IMR-90 (cell line): ENCODE data around the gene RTL1. TPM values are rescaled to one million over a fixed set of nuclear protein-coding genes. Genes with fewer than 3 reads are reported as not detected.

Experiments used
- ATAC-seq: fragments of 200-7000 bp; cut with Tn5 transposase; 2 replicates; pipeline ENCODE4 v1.9.1; 2020; ENCODE audit warnings: low read depth, mild to moderate bottlenecking, moderate library complexity
- BruUV-seq: library from RNA; stranded (reverse); fragments of 400-500 nt; replicated peaks from 2 replicates; lab custom pipeline; 2021; lab: Mats Ljungman, UMichigan
- CTCF ChIA-PET: fragments of 300-600 bp; formaldehyde crosslinking; extraction: SDS; loops from one replicate; lab custom pipeline; 2021; ENCODE audit warnings: antibody characterized with exemption; lab: Yijun Ruan, JAX
- POLR2A ChIA-PET: fragments of 300-600 bp; sonication (Branson Sonifier 250); formaldehyde crosslinking; loops from one replicate; lab custom pipeline; 2022; ENCODE audit warnings: antibody characterized with exemption; ENCODE audit not compliant: unreplicated experiment; lab: Charles Lee
- DNase-seq: peaks from one replicate; pipeline ENCODE4 v3.0.0; 2013
- H2AFZ ChIP-seq: replicated peaks from 2 replicates; pipeline ENCODE3; 2013; ENCODE audit warnings: low read length, mild to moderate bottlenecking; ENCODE audit not compliant: poor library complexity
- H2AK5ac ChIP-seq: 2 replicates; pipeline ENCODE4 v1.6.1; 2013; ENCODE audit warnings: low read depth, low read length, inconsistent platforms
- H2AK9ac ChIP-seq: replicated peaks from 2 replicates; pipeline ENCODE3; 2013; ENCODE audit warnings: mild to moderate bottlenecking, low read depth, low read length, moderate library complexity; ENCODE audit not compliant: poor library complexity
- H2BK120ac ChIP-seq: 2 replicates; pipeline ENCODE4 v1.6.1; 2013; ENCODE audit warnings: low read depth, low read length, inconsistent platforms
- H2BK15ac ChIP-seq: 3 replicates; pipeline ENCODE4 v1.6.1; 2013; ENCODE audit warnings: low read depth, low read length, inconsistent platforms
- H2BK20ac ChIP-seq: 2 replicates; pipeline ENCODE4 v1.6.1; 2013; ENCODE audit warnings: low read depth, mild to moderate bottlenecking, inconsistent platforms, low read length, moderate library complexity
- H2BK5ac ChIP-seq: 2 replicates; pipeline ENCODE4 v1.6.1; 2013; ENCODE audit warnings: mild to moderate bottlenecking, low read depth, low read length, inconsistent platforms; ENCODE audit not compliant: poor library complexity, severe bottlenecking
- H3K14ac ChIP-seq: replicated peaks from 2 replicates; pipeline ENCODE4 v1.6.1; 2013; ENCODE audit warnings: low read depth, low read length, inconsistent platforms
- H3K18ac ChIP-seq: 2 replicates; pipeline ENCODE4 v1.6.1; 2013; ENCODE audit warnings: low read depth, low read length, control low read depth
- H3K23ac ChIP-seq: 2 replicates; pipeline ENCODE4 v1.6.1; 2013; ENCODE audit warnings: low read depth, low read length, inconsistent platforms
- H3K27ac ChIP-seq: 2 replicates; pipeline ENCODE4 v1.5.1; 2013; ENCODE audit warnings: mild to moderate bottlenecking, control low read depth, low read length; ENCODE audit not compliant: insufficient read depth
- H3K27me3 ChIP-seq: 2 replicates; pipeline ENCODE4 v1.6.1; 2013; ENCODE audit warnings: low read length; ENCODE audit not compliant: control insufficient read depth, insufficient read depth
- H3K36me3 ChIP-seq: 2 replicates; pipeline ENCODE4 v1.6.1; 2013; ENCODE audit warnings: low read length, mixed read lengths; ENCODE audit not compliant: control insufficient read depth, insufficient read depth
- H3K4ac ChIP-seq: 2 replicates; pipeline ENCODE4 v1.6.1; 2013; ENCODE audit warnings: low read depth, low read length, inconsistent platforms
- H3K4me1 ChIP-seq: 2 replicates; pipeline ENCODE4 v1.6.1; 2013; ENCODE audit warnings: low read length, mixed read lengths; ENCODE audit not compliant: control insufficient read depth, insufficient read depth
- H3K4me2 ChIP-seq: 2 replicates; pipeline ENCODE4 v1.6.1; 2013; ENCODE audit warnings: low read depth, mild to moderate bottlenecking, control low read depth, low read length, moderate library complexity
- H3K4me3 ChIP-seq: 2 replicates; pipeline ENCODE4 v1.5.1; 2013; ENCODE audit warnings: low read depth, mild to moderate bottlenecking, control low read depth, low read length, moderate library complexity; ENCODE audit not compliant: insufficient read depth
- H3K56ac ChIP-seq: 2 replicates; pipeline ENCODE4 v1.6.1; 2013; ENCODE audit warnings: low read length, inconsistent platforms; ENCODE audit not compliant: insufficient read depth; ENCODE audit errors: extremely low read depth
- H3K79me1 ChIP-seq, 2 experiments: 2 replicates each; pipeline ENCODE4 v1.6.1; 2013; ENCODE audit warnings: low read length in 2 of 2, inconsistent platforms in 1 of 2, low read depth in 1 of 2
- H3K9ac ChIP-seq: 2 replicates; pipeline ENCODE4 v1.6.1; 2013; ENCODE audit warnings: low read depth, low read length, control low read depth
- H3K9me1 ChIP-seq: 2 replicates; pipeline ENCODE4 v1.6.1; 2013; ENCODE audit warnings: low read length, inconsistent platforms; ENCODE audit not compliant: insufficient read depth
- H3K9me3 ChIP-seq: 2 replicates; pipeline ENCODE4 v1.6.1; 2013; ENCODE audit warnings: low read length; ENCODE audit not compliant: control insufficient read depth, insufficient read depth
- H4K20me1 ChIP-seq: 2 replicates; pipeline ENCODE4 v1.6.1; 2013; ENCODE audit warnings: low read length, inconsistent platforms; ENCODE audit not compliant: insufficient read depth
- H4K5ac ChIP-seq: 2 replicates; pipeline ENCODE4 v1.6.1; 2013; ENCODE audit warnings: mild to moderate bottlenecking, low read depth, low read length, control low read depth
- H4K8ac ChIP-seq, 2 experiments: 2 replicates each; pipeline ENCODE4 v1.6.1; 2013; ENCODE audit warnings: low read depth in 2 of 2, low read length in 2 of 2, control low read depth in 1 of 2, inconsistent platforms in 1 of 2
- H4K91ac ChIP-seq: 2 replicates; pipeline ENCODE4 v1.6.1; 2013; ENCODE audit warnings: low read depth, low read length, inconsistent platforms; ENCODE audit not compliant: insufficient read depth
- BHLHE40 ChIP-seq: fragments of 150-350 bp; IDR thresholded peaks from 2 replicates; pipeline ENCODE4 v1.6.1; 2016; ENCODE audit warnings: mild to moderate bottlenecking, low read depth, low read length
- SMC3 ChIP-seq: fragments of 150-350 bp; IDR thresholded peaks from 2 replicates; pipeline ENCODE4 v1.6.1; 2016; ENCODE audit warnings: low read depth, mild to moderate bottlenecking, antibody characterized with exemption, low read length, moderate library complexity
- WGBS, 2 experiments: methylation state at CpG; one replicate each; pipeline versions ENCODE4 v1.1.5 to v1.1.7; 2013; ENCODE audit warnings: missing lambda C conversion rate in 2 of 2; ENCODE audit not compliant: insufficient read length in 1 of 2; ENCODE audit errors: extremely low coverage in 2 of 2; 5-methylcytosine and 5-hydroxymethylcytosine counted together
- dilution Hi-C: fragments of 300-500 bp; cut with HindIII; formaldehyde crosslinking; loops from one replicate; pipeline ENCODE4 v1.14.3; 2018; ENCODE audit warnings: low sequenced_read_pairs; ENCODE audit not compliant: unreplicated experiment
- in situ Hi-C: fragments of 300-500 bp; cut with MboI; formaldehyde crosslinking; loops from 3 replicates; pipeline ENCODE4 v1.14.3; 2019; ENCODE audit warnings: low sequenced_read_pairs, inconsistent platforms, mixed read lengths
- intact Hi-C: fragments of 100-400 bp; cut with micrococcal nuclease; formaldehyde crosslinking; loops from 2 replicates; pipeline ENCODE4 v1.10.0; 2022
- polyA plus RNA-seq, 3 experiments: library from polyadenylated mRNA; depleted of rRNA; stranded (reverse); fragments of >200 nt; gene quantifications; 2 replicates each; pipeline ENCODE4 v1.2.3, GENCODE V29; 2012; ENCODE audit warnings: low replicate concordance in 1 of 3
- total RNA-seq: library from RNA; depleted of rRNA; stranded (reverse); fragments of >200 nt; gene quantifications from 2 replicates; pipeline ENCODE4 v1.2.3, GENCODE V29; 2012

RTL1 gene
- total and polyA plus RNA-seq, 2 of the 4 experiments (the other 2 are of a cell fraction) = not detected

DNA sequence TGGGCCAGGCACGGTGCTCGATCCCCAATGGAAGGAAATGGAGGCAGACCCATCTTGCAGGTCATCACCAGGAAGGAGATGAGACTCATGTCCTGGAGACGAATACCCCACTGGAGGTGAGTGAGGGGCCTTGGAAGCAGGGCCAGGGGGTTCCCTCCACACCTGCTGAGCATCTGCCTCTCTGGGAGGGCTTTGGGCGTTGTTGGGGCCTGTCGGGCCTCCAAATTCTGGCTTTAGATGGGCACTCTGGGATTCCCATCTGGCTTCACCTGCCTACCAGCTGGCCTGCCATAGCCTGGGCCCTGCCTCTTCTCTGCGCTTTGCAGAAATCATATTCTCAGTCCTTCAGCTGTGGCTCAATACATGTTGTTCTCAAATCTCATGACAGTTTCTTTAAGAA, 13.9 kb downstream of the RTL1 start:
- Histone ChIP-seq H3K36me3 (peaks cover 58% of the 10 kb centered on the region), H3K9me3 (no peaks in the 10 kb centered on the region), H3K56ac (no peak overlapping the region), H3K79me1 (peaks cover 5 to 23% of the 10 kb centered on the region in 2 experiments; a peak in 2 of 4 replicates), H4K5ac (no peak overlapping the region), H3K4ac (no peak overlapping the region), H3K27ac (no peak overlapping the region), H3K14ac (no peak overlapping the region), H3K9ac (no peak overlapping the region), H3K4me2 (no peak overlapping the region), H3K23ac (no peak overlapping the region), H2BK20ac (no peak overlapping the region), H3K4me3 (no peak overlapping the region), H4K20me1 (peaks cover 37% of the 10 kb centered on the region), H2BK5ac (no peak overlapping the region), H2AK9ac (no peak overlapping the region), H4K8ac (no peak overlapping the region), H3K18ac (no peak overlapping the region), H2BK15ac (no peak overlapping the region), H2BK120ac (no peak overlapping the region), H3K27me3 (no peaks in the 10 kb centered on the region), H3K4me1 (peaks cover 4% of the 10 kb centered on the region), H2AFZ (no peak overlapping the region), H3K9me1 (no peaks in the 10 kb centered on the region), H4K91ac (no peak overlapping the region), H2AK5ac (no peak overlapping the region)
- WGBS, 2 experiments = 100% methylated on average over 1 of the region's 6 CpGs; no CpG with 5 or more reads in 1 of the 2 experiments
- dilution Hi-C loops (no loop called here), intact Hi-C loops (no loop called here), in situ Hi-C loops (no loop called here)
- TF ChIP-seq SMC3 = no peak
- TF ChIP-seq BHLHE40 = no peak
- no peak for DNase-seq
- POLR2A ChIA-PET = no interaction called here
- no TSS peak for BruUV-seq
- ATAC-seq = no peak
- CTCF ChIA-PET = no interaction called here
